Measurements from ENCODE around the gene MFAP2. TPM values are rescaled to one million over a fixed set of nuclear protein-coding genes. Genes with fewer than 3 reads are reported as not detected.

The MFAP2 gene
- total and polyA plus RNA-seq, 3 donors from 2014 or later, result 7.9 to 22.0 (median 18.7) TPM

- 66 to 70% methylated on average over 13 of the region's 13 CpGs for WGBS, 2 donors
- Histone ChIP-seq H3K4me3 (no peak overlapping the region), H3K27me3 (no peaks in the 10 kb centered on the region), H3K27ac (no peak overlapping the region), H3K4me1 (peaks cover 23% of the 10 kb centered on the region), H3K36me3 (ENCODE audit: low read depth, missing control alignments) (no peaks in the 10 kb centered on the region), H3K9me3 (no peaks in the 10 kb centered on the region)
- intact Hi-C loops (cut with DNase I; ENCODE audit: low total_unique reads), result no loop called here
- DNase-seq, result no peak
- TF ChIP-seq POLR2A (IDR thresholded peaks at IDR 0.05), result no peak
Measured at GRCh38 chr1:17013491-17014320, 33.3 kb upstream of the MFAP2 start.

GRCh38 chr1:17012775-17013490, 32.5 kb upstream of the MFAP2 start:
- H3K4me3 ChIP-seq, result no peak overlapping the region
- DNase-seq, result no peak
- no peaks in the 10 kb centered on the region for H3K9me3 ChIP-seq
- no peak for TF ChIP-seq CTCF (IDR thresholded peaks at IDR 0.05)
- no peak for TF ChIP-seq POLR2A (IDR thresholded peaks at IDR 0.05)
- 55 to 57% methylated on average over 8 to 9 of the region's 9 CpGs for WGBS, 2 donors
- H3K27ac ChIP-seq, result no peak overlapping the region
- intact Hi-C loops (cut with DNase I; ENCODE audit: low total_unique reads), result no loop called here
- peaks cover 23% of the 10 kb centered on the region for H3K4me1 ChIP-seq
- H3K36me3 ChIP-seq (ENCODE audit: low read depth, missing control alignments), result no peaks in the 10 kb centered on the region
- H3K27me3 ChIP-seq, result no peaks in the 10 kb centered on the region

GRCh38 chr1:17011439-17012307, 31.3 kb upstream of the MFAP2 start, which contains the start of gene ATP13A2:
TSS of gene ATP13A2 (minus strand) at chr1:17011928. CDS start at chr1:17011738, 190 bp downstream.
- intact Hi-C loops (cut with DNase I; ENCODE audit: low total_unique reads), result no loop called here
- no peaks in the 10 kb centered on the region for H3K36me3 ChIP-seq (ENCODE audit: low read depth, missing control alignments)
- peaks cover 23% of the 10 kb centered on the region for H3K4me1 ChIP-seq
- H3K9me3 ChIP-seq, result no peaks in the 10 kb centered on the region
- TF ChIP-seq POLR2A (IDR thresholded peaks at IDR 0.05), result no peak
- peak; percentile 87 for DNase-seq
- peak within 1 kb of the TSS in 1 of 2 donors; percentile 30 for H3K27ac ChIP-seq
- H3K27me3 ChIP-seq, result no peaks in the 10 kb centered on the region
- WGBS, 2 donors, result 1 to 2% methylated on average over 31 to 71 of the region's 94 CpGs
- peak within 1 kb of the TSS; percentile 71 to 83 for H3K4me3 ChIP-seq

GRCh38 chr1:17011092-17011438, 30.6 kb upstream of the MFAP2 start:
- H3K4me1 ChIP-seq, result peaks cover 23% of the 10 kb centered on the region
- WGBS, 2 donors, result 0% methylated on average over 1 to 15 of the region's 15 CpGs
- no peak for DNase-seq
- H3K4me3 ChIP-seq, result peak overlapping the region; percentile 71 to 83
- intact Hi-C loops (cut with DNase I; ENCODE audit: low total_unique reads), result no loop called here
- TF ChIP-seq POLR2A (IDR thresholded peaks at IDR 0.05) (no peak), CTCF (IDR thresholded peaks at IDR 0.05) (no peak)
- no peak overlapping the region for H3K27ac ChIP-seq
- H3K27me3 ChIP-seq, result no peaks in the 10 kb centered on the region
- H3K36me3 ChIP-seq (ENCODE audit: low read depth, missing control alignments), result no peaks in the 10 kb centered on the region
- no peaks in the 10 kb centered on the region for H3K9me3 ChIP-seq

- TF ChIP-seq POLR2A (IDR thresholded peaks at IDR 0.05) (no peak), CTCF (IDR thresholded peaks at IDR 0.05) (no peak)
- intact Hi-C loops (cut with DNase I; ENCODE audit: low total_unique reads), result no loop called here
- no peaks in the 10 kb centered on the region for H3K36me3 ChIP-seq (ENCODE audit: low read depth, missing control alignments)
- 70 to 90% methylated on average over 3 to 4 of the region's 4 CpGs for WGBS, 2 donors
- H3K9me3 ChIP-seq, result no peaks in the 10 kb centered on the region
- no peak overlapping the region for H3K4me3 ChIP-seq
- no peaks in the 10 kb centered on the region for H3K27me3 ChIP-seq
- no peak for DNase-seq
- H3K27ac ChIP-seq, result no peak overlapping the region
- H3K4me1 ChIP-seq, result peaks cover 23% of the 10 kb centered on the region
Measured at GRCh38 chr1:17009706-17010105, 29.3 kb upstream of the MFAP2 start.
